ENCODE results near the gene ZNF32.

- TF ChIP-seq POLR2A (IDR thresholded peaks at IDR 0.05): no peak
- TF ChIP-seq CTCF (IDR thresholded peaks at IDR 0.05 in 8 of 11, conservative IDR thresholded peaks at IDR 0.05 in 3 of 11): no peak
These were observed 47.0 kb upstream of the ZNF32 start for GRCh38 chr10:43695730-43696129.

Data from spleen (tissue), 7 donors.